HS-27A (cell line): ENCODE measurements around the gene XAGE1A.
"Not testable (repeated sequence)": the region's sequence is repeated elsewhere in the genome, so short reads cannot be mapped to it uniquely, and the experiment has no call there.

Experiments used
- DNase-seq: peaks from one replicate; pipeline ENCODE4 v3.0.0-alpha.2; 2012; ENCODE audit warnings: low read depth, missing footprints

The XAGE1A gene, protein sequence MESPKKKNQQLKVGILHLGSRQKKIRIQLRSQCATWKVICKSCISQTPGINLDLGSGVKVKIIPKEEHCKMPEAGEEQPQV

DNA sequence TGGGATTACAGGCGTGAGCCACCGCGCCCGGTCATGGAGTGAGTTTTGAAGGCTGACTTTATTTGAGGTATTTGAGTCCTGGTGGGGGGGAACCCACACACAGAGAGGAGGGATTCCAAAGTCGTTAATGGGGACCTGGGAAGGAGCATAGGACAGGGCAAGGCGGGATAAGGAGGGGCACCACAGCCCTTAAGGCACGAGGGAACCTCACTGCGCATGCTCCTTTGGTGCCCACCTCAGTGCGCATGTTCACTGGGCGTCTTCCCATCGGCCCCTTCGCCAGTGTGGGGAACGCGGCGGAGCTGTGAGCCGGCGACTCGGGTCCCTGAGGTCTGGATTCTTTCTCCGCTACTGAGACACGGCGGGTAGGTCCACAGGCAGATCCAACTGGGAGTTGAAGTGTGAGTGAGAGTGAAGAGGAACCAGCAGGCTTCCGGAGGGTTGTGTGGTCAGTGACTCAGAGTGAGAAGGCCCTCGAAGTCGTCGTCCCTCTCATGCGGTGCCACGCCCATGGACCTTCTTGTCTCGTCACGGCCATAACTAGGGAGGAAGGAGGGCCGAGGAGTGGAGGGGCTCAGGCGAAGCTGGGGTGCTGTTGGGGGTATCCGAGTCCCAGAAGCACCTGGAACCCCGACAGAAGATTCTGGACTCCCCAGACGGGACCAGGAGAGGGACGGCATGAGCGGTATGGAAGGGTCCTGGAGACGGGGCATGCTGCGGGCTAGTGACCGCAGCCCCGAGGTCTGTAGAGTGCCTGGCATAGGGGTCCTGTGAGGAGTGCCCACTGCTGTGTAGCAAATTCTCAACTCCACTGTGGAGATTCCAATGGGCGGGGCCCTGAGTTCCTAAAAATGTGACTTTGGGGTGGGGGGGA is at the start of gene XAGE1A:
TSS of gene XAGE1A (plus strand) at position 264 of the 874 bp plus-strand sequence. CDS start 1,554 bp downstream, outside the sequence.
- DNase-seq, result not testable (repeated sequence)

DNA sequence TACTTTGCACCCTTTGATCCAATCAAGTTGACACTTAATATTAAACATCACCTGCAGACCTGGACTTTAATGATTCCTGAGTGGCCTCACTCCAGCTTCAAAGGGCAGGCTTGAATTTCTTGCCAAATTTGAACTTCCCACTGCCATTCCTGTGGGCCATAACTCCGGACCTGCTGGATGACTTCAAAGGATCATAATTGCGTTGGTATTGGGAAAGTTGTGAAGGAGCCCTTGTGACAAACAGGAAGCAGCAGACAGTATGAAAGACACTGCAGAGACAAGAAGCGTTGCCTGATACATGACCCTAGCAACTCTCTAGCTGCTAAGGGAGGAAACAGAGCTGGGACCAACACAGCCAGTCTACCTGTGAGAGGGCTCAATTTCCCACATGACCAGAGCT is 43.6 kb upstream of the XAGE1A start:
- DNase-seq, result not testable (repeated sequence)

DNA sequence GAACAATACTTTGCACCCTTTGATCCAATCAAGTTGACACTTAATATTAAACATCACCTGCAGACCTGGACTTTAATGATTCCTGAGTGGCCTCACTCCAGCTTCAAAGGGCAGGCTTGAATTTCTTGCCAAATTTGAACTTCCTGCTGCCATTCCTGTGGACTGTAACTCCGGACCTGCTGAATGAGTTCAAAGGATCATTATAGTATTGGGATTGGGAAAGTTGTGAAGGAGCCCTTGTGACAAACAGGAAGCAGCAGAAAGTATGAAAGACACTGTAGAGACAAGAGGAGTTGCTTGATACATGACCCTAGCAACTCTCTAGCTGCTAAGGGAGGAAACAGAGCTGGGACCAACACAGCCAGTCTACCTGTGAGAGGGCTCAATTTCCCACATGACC is 24.3 kb upstream of the XAGE1A start:
- not testable (repeated sequence) for DNase-seq

DNA sequence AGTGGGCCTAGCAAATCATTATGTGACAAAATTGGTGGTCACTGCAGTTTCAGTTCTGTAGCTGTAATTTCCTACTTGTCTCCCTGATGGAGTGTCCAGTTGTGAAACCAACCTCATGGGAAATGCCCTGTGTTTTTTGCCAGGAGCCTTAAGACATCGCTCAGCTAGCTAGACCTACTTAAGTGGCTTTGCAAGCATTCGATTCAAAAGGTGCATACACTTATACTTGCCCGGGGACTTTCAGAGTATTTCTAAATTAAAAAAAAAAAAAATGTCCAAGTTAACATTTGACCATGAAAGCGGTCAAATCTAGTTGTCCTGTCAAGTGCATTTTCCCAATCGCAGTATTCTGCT is 788 bp downstream of the XAGE1A start:
- not testable (repeated sequence) for DNase-seq

DNA sequence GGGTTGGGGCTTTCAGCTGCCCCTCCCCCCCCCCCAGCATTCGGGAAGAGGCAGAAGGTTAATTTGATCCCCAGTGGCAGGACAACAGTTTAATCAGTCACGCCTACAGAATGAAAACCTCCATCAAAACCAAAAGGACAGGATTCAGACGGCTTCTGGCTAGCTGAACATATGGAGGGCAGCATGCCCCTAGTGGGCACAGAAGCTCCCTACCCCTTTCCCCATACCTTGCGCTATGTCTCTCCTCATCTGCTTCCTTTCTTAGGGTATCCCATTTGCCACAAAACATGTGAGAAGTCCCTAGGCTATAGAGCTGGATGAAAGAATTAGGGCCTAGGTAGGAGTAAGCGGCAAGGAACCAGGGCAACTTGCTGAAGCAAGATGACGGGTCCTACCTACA is 5.8 kb downstream of the XAGE1A start:
- DNase-seq, result not testable (repeated sequence)

DNA sequence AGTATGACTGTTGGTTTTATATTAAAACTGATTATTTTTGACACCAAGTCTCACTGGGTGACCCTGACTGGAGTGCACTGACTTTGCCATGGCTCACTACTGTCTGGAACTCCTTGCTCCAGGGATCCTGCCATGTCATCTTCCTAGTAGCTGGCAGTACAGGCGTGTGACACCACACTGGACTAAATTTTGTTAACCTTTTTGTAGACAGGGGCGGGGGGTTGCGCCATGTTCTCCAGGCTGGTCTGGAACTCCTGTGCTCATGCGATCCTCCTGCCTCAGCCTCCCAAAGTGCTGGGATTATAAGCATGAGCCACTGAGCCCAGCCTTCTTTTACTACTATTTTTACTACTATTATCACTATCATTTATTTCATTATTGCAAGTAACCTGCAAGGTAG is 8.9 kb downstream of the XAGE1A start:
- DNase-seq, result no peak

DNA sequence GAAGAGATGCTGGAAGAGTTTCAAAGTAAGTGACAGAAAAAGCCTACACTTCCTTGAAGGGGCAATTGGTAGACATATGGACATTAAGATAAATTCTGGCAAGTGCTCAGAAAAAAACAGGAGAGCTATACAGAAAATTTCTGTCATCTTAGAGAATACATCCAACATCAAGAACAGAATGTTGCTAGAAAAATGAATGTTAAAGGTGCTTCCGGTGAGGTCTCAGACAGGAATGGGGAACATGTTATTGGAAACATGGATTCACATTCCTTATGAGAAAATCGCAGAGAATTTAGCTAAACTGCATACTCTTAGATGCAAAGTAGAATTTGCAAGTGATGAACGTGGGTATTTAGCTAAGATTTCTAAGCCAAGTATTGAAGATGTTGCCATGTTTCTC is 11.7 kb downstream of the XAGE1A start:
- DNase-seq, result no peak

DNA sequence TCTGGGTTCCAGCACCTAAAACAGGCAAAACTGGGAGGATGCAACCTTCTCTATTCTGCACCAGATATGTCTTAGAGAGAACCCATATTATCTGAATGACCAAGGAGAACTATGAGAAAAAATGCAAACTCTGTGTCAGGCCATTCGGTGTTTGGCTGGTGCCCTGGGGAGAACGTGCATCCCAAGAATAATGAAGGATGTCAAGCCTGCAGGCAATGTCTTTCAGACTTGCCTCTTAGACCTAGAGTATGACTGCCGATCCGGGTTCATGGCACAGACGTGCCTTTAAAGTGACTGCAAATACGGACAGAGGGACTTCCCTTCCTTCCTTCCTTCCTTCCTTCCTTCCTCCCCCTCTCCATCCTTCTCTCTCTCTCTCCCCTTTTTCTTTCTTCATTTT is 14.3 kb downstream of the XAGE1A start:
- no peak for DNase-seq

DNA sequence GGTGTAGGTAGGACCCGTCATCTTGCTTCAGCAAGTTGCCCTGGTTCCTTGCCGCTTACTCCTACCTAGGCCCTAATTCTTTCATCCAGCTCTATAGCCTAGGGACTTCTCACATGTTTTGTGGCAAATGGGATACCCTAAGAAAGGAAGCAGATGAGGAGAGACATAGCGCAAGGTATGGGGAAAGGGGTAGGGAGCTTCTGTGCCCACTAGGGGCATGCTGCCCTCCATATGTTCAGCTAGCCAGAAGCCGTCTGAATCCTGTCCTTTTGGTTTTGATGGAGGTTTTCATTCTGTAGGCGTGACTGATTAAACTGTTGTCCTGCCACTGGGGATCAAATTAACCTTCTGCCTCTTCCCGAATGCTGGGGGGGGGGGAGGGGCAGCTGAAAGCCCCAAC is 15.5 kb downstream of the XAGE1A start:
- not testable (repeated sequence) for DNase-seq

DNA sequence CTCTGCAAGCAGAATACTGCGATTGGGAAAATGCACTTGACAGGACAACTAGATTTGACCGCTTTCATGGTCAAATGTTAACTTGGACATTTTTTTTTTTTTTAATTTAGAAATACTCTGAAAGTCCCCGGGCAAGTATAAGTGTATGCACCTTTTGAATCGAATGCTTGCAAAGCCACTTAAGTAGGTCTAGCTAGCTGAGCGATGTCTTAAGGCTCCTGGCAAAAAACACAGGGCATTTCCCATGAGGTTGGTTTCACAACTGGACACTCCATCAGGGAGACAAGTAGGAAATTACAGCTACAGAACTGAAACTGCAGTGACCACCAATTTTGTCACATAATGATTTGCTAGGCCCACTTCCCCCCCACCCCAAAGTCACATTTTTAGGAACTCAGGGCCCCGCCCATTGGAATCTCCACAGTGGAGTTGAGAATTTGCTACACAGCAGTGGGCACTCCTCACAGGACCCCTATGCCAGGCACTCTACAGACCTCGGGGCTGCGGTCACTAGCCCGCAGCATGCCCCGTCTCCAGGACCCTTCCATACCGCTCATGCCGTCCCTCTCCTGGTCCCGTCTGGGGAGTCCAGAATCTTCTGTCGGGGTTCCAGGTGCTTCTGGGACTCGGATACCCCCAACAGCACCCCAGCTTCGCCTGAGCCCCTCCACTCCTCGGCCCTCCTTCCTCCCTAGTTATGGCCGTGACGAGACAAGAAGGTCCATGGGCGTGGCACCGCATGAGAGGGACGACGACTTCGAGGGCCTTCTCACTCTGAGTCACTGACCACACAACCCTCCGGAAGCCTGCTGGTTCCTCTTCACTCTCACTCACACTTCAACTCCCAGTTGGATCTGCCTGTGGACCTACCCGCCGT is 20.7 kb downstream of the XAGE1A start:
- not testable (repeated sequence) for DNase-seq

DNA sequence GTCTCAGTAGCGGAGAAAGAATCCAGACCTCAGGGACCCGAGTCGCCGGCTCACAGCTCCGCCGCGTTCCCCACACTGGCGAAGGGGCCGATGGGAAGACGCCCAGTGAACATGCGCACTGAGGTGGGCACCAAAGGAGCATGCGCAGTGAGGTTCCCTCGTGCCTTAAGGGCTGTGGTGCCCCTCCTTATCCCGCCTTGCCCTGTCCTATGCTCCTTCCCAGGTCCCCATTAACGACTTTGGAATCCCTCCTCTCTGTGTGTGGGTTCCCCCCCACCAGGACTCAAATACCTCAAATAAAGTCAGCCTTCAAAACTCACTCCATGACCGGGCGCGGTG is 21.3 kb downstream of the XAGE1A start, which contains the start of gene XAGE1B:
TSS of gene XAGE1B (minus strand) at position 77 of the 339 bp plus-strand sequence. CDS start 1,536 bp downstream, outside the sequence.
- not testable (repeated sequence) for DNase-seq

DNA sequence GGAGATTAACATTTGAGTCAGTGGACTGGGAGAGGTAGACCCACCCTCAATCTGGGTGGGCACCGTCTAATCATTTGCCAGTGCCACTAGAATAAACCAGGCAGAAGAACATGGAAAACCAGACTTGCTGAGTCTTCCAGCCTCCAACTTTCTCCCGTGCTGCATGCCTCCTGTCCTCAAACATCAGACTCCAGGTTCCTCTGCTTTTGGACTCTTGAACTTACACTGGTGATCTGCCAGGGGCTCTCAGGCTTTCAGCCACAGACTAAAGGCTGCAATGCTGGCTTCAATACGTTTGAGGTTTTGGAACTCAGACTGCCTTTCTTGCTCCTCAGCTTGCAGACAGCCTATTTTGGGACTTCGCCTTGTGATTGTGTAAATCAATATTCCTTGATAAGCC is 45.4 kb downstream of the XAGE1A start:
- DNase-seq, result not testable (repeated sequence)

DNA sequence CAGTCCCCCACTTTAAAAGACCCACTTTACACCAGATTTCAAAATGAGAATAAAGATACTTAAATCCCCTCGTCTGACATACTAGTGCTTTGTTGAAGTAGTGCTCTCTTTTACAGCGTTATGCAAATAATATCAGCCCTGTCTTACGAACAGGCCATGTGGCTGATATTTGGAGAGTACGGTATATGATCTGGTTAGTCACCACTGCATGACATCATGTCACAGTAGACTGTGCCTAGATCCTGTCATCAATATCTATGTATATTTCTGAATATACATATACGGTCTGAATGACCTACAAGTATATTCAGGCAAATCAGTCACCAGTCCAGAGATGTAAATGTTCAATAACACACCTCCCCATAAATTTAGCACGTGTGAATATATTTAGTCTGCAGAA is 46.7 kb downstream of the XAGE1A start:
- no peak for DNase-seq

DNA sequence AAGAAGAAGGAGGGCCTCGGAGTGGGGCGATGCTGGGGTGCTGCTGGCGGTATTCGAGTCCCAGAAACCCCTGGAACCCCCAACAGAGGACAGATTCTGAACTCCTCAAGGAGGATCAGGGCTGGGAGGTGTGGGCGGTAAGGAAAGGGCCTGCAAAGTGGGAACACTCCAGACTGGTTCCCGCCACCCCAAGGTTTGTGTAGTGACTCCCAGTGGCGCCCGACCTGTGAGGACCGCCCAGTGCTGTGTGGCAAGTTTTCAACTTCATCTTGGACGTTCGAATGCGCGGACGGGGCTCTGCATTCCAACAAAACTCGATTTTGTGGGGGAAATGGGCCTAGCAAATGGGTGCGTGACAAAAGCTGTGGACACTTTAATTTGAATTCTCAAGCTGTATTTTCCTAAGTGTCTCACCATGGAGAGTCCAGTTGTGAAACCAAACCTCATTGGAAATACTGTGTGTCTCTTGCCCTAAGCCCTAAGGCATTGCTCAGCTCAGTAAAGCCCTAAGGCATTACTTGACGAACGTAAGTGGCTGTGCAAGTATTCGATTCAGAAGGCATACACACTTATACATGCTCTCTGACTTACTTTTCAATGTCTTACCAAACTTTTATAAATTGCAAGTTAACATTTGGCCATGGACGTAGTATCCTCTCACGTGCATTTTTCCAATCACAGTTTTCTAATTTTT is 48.7 kb downstream of the XAGE1A start:
- DNase-seq, result no peak

DNA sequence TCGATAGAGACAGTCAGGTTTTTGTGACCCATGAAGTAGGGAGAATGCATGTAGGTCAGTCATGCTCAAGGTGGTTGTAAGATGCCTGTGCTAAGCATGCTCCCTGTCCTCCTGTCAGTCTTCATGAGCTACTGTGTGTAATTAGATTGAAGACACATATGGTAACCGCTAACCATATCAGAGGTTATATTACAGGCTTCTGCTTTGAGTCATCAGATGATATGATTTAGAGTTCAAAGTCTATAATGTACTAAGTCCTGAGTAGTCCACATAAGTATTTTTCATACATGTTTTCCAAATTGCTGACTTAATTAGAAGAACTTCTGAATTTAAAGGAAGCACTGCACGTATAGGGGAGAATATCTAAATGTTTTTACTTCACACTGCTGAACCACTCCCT is 53.2 kb downstream of the XAGE1A start:
- DNase-seq, result not testable (repeated sequence)
